HL-60/S4 (cell line): ENCODE data around the gene EIF3A.
"Not testable (repeated sequence)": the region's sequence is repeated elsewhere in the genome, so short reads cannot be mapped to it uniquely, and the experiment has no call there.

ENCODE experiments used
- in situ Hi-C: fragments of 300-500 bp; cut with MboI; formaldehyde crosslinking; loops from 2 replicates; pipeline ENCODE4 v1.14.3; 2022; ENCODE audit warnings: low sequenced_read_pairs

EIF3A gene

GRCh38 chr10:119051775-119052174, 28.8 kb downstream of the EIF3A start:
- in situ Hi-C loops = no loop called here

GRCh38 chr10:119049777-119050176, 30.8 kb downstream of the EIF3A start:
- in situ Hi-C loops = no loop called here

DNA sequence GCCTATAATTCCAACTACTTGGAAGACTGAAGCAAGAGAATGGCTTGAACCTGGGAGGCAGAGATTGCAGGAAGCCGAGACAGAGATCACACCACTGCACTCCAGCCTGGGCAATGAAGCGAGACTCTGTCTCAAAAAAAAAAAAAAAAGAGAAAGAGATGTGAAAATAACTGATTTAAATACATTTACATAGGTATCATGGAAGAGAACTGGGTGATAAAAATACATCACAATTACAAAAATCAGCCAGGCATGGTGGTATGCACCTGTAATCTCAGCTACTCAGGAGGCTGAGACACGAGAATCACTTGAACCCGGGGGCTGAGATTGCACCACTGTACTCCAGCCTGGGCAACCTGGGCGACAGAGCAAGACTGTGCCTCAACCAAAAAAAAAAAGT, 31.3 kb downstream of the EIF3A start:
- in situ Hi-C loops = no loop called here

- in situ Hi-C loops = no loop called here
Observed at GRCh38 chr10:119045561-119045960, 35.1 kb downstream of the EIF3A start.

DNA sequence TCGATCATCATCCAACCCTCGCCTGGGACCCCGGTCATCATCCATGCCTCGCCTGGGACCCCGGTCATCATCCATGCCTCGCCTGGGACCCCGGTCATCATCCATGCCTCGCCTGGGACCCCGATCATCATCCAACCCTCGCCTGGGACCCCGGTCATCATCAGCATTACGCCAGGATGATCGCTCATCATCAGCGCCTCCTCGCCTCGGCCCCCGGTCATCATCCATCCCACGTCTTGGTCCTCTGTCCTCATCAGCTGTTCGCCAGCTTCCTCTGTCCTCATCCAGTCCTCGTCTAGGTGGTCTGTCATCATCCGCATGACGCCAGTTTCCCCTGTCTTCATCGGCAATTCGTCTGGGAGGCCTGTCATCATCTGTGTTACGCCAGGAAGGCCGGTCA, 38.4 kb downstream of the EIF3A start:
- in situ Hi-C loops = no loop called here

- in situ Hi-C loops = no loop called here
Observed at GRCh38 chr10:119041326-119041725, 39.3 kb downstream of the EIF3A start.

GRCh38 chr10:119039161-119039560, 41.5 kb downstream of the EIF3A start:
- in situ Hi-C loops = no loop called here

- in situ Hi-C loops = no loop called here
Observed at GRCh38 chr10:119031496-119032059, 49.0 kb downstream of the EIF3A start.

DNA sequence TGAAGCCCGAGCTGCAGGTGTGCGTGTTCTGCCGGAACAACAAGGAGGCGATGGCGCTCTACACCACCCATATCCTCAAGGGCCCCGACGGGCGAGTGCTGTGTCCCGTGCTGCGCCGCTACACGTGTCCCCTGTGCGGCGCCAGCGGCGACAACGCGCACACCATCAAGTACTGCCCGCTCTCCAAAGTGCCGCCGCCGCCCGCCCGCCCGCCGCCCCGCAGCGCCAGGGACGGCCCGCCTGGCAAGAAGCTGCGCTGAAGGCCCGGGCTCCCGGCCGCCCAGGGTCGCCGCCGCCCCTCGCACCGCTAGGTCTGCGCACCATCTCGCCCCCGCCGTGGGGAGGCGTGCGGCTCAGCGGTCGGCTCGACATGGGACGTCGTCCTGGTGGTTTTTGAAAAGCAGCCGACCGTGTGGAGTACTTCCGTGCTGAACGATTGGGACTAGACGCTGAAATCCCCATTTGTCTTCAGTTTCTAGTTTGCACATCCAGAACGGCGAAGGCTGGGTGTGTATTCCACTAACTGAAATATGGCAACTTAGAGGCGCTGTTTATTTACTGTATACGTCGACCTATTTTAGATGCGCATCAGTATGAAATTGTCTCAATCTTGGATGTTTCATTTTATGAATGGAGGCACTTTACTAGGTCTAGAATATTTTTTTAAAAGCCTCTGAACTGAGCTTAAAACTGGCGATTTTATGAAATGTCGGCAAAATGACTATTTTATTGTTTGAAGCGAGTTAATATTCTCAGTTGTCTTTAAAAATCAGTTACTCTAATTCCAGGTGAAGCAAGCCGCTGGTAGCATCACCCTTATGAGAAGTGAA, 50.0 kb downstream of the EIF3A start:
- in situ Hi-C loops = no loop called here

DNA sequence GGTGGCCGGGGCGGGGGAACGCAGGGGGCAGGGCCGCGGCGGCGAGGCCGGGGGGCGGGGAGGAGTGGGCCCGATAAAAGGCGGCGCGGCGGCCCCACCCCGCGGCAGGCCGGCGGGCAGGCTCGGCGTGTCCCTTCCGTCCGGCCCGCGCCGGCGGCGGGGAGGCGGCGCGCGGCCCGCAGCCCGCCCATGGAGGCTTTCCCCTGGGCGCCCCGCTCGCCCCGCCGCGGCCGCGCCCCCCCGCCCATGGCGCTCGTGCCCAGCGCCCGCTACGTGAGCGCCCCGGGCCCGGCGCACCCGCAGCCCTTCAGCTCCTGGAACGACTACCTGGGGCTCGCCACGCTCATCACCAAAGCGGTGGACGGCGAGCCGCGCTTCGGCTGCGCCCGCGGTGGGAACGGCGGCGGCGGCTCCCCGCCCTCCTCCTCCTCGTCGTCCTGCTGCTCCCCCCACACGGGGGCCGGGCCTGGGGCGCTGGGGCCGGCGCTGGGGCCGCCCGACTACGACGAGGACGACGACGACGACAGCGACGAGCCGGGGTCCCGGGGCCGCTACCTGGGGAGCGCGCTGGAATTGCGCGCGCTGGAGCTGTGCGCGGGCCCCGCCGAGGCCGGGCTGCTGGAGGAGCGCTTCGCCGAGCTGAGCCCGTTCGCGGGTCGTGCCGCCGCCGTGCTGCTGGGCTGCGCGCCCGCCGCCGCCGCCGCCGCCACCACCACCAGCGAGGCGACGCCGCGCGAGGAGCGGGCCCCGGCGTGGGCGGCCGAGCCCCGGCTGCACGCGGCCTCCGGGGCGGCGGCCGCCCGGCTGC, 50.8 kb downstream of the EIF3A start, which contains the start of gene NANOS1:
Gene NANOS1 (plus strand): TSS at position 102 of the 808 bp plus-strand sequence. CDS start 88 bp downstream, at position 190.
- in situ Hi-C loops = no loop called here

DNA sequence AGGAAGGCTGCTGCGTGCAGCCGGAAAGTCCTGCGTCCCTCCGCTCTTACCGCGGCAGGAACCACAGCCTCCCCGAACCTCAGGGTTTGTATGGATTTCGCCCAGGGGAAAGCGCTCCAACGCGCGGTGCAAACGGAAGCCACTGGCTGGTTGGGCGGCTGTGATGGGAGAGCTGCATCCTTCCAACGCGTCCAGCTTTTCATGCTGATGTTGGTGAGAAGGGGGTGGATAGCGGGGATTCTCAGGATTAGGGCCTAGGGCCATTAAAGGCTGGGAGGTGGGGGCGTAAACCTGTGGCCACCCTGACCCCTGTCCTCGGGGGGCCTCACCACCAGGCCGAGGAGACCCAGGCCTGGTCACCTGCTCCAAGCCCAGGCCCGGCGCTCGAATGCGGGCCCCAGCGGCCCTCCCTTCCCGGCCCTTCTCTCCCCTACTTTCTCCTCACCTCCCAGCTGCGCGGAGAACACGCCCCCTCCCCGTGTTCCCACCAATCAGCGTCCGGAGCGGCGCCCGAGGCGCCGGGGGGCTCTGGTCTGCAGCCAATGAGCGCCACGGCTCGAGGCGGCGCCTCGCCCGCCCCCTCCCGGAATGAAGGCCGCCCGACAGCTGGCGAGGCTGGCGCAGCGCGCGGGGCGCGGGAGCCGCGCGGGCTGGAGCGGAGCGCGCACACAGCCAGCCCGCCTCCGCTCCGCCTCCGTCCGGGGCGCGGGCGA, 51.6 kb downstream of the EIF3A start:
- in situ Hi-C loops = no loop called here

- in situ Hi-C loops = not testable (repeated sequence)
Observed at GRCh38 chr10:119028445-119028899, 52.1 kb downstream of the EIF3A start.

GRCh38 chr10:119026301-119027110, 54.1 kb downstream of the EIF3A start:
- in situ Hi-C loops = no loop called here

- in situ Hi-C loops = no loop called here
Observed at GRCh38 chr10:119025776-119026175, 54.8 kb downstream of the EIF3A start.

GRCh38 chr10:119025336-119025735, 55.3 kb downstream of the EIF3A start:
- in situ Hi-C loops = no loop called here

- in situ Hi-C loops = no loop called here
Observed at GRCh38 chr10:119024882-119025281, 55.7 kb downstream of the EIF3A start.

GRCh38 chr10:119023553-119023868, 57.1 kb downstream of the EIF3A start:
- in situ Hi-C loops = no loop called here

GRCh38 chr10:119022846-119023552, 57.6 kb downstream of the EIF3A start:
- in situ Hi-C loops = no loop called here

DNA sequence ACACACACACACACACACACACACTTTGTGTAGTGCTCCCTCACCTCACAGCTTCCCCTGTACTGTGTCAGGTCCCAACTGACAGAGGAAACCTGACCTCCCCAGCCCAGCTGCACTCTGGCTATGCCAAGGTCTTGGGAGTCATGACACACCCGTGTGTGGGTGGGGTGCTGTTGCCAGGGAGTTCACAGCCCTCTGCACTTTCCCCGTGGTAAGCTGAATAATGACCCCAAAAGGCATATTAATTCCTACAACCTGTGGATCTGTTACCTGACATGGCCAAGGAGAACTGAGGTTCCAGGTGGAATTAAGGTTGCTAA, 60.0 kb downstream of the EIF3A start:
- in situ Hi-C loops = no loop called here

- in situ Hi-C loops = no loop called here
Observed at GRCh38 chr10:119007211-119007574, 73.4 kb downstream of the EIF3A start.
